Liver (tissue), 9 donors: ENCODE measurements around the gene SERPINB7. TPM values are rescaled to one million over a fixed set of nuclear protein-coding genes. Genes with fewer than 3 reads are reported as not detected.

ENCODE experiments used
- DNase-seq: peaks from one replicate; pipeline ENCODE4 v3.0.0-alpha.2; 2017; ENCODE audit warnings: low spot score
- H3K27ac ChIP-seq, 2 donors: one replicate each; pipeline ENCODE4 v1.7.0; 2013; ENCODE audit warnings: inconsistent platforms in 2 of 2, low read length in 2 of 2, control low read depth in 1 of 2, low read depth in 1 of 2, mild to moderate bottlenecking in 1 of 2
- H3K27me3 ChIP-seq, 4 donors: one replicate each; pipeline versions ENCODE4 v1.6.1 to v1.7.0; 2013; ENCODE audit warnings: low read length in 3 of 4, inconsistent platforms in 1 of 4, mild to moderate bottlenecking in 1 of 4, moderate library complexity in 1 of 4; ENCODE audit not compliant: control insufficient read depth in 4 of 4, insufficient read depth in 4 of 4
- H3K36me3 ChIP-seq, 4 donors: one replicate each; pipeline versions ENCODE4 v1.6.1 to v1.7.0; 2013; ENCODE audit warnings: low read length in 3 of 4, mild to moderate bottlenecking in 3 of 4, low read depth in 1 of 4, moderate library complexity in 1 of 4; ENCODE audit not compliant: control insufficient read depth in 4 of 4, insufficient read depth in 3 of 4
- H3K4me1 ChIP-seq, 4 donors: one replicate each; pipeline versions ENCODE4 v1.6.1 to v1.7.0; 2013; ENCODE audit warnings: low read length in 3 of 4, mild to moderate bottlenecking in 3 of 4, moderate library complexity in 1 of 4; ENCODE audit not compliant: control insufficient read depth in 4 of 4, insufficient read depth in 4 of 4
- H3K4me3 ChIP-seq, 3 donors: one replicate each; pipeline versions ENCODE4 v1.6.1 to v1.7.0; 2013; ENCODE audit warnings: low read length in 3 of 3, control low read depth in 1 of 3, low read depth in 1 of 3, mild to moderate bottlenecking in 1 of 3
- H3K9ac ChIP-seq, 2 donors: one replicate each; pipeline ENCODE4 v1.7.0; 2013; ENCODE audit warnings: low read length in 2 of 2, mild to moderate bottlenecking in 2 of 2, moderate library complexity in 2 of 2, control low read depth in 1 of 2, low read depth in 1 of 2
- H3K9me3 ChIP-seq, 4 donors: one replicate each; pipeline versions ENCODE4 v1.6.1 to v1.7.0; 2013; ENCODE audit warnings: low read length in 3 of 4; ENCODE audit not compliant: control insufficient read depth in 4 of 4
- ATF3 ChIP-seq: IDR thresholded peaks from 2 replicates; pipeline ENCODE4 v1.6.1; 2016; ENCODE audit warnings: antibody characterized with exemption
- CTCF ChIP-seq: fragments of 150-350 bp; IDR thresholded peaks from 2 replicates; pipeline ENCODE4 v1.5.1; 2017; ENCODE audit warnings: improper control_type of control experiment, low read depth, low read length; ENCODE audit not compliant: missing input control
- EGR1 ChIP-seq, 2 donors: IDR thresholded peaks; 2 replicates each; pipeline ENCODE4 v1.6.1; 2016 to 2018; ENCODE audit warnings: antibody characterized with exemption in 2 of 2, low read depth in 2 of 2
- FOXA1 ChIP-seq: IDR thresholded peaks from 2 replicates; pipeline ENCODE4 v1.6.1; 2016; ENCODE audit warnings: antibody characterized with exemption
- FOXA2 ChIP-seq: IDR thresholded peaks from 2 replicates; pipeline ENCODE4 v1.6.1; 2016; ENCODE audit warnings: antibody characterized with exemption
- GABPA ChIP-seq, 2 donors: IDR thresholded peaks in 1 of 2; conservative IDR thresholded peaks in 1 of 2; 2 replicates each; pipeline ENCODE4 v1.6.1; 2016; ENCODE audit warnings: antibody characterized with exemption in 2 of 2, mild to moderate bottlenecking in 1 of 2, moderate library complexity in 1 of 2
- HNF4A ChIP-seq, 2 donors: conservative IDR thresholded peaks; 2 replicates each; pipeline ENCODE4 v1.6.1; 2016; ENCODE audit warnings: antibody characterized with exemption in 2 of 2, mild to moderate bottlenecking in 2 of 2
- HNF4G ChIP-seq: IDR thresholded peaks from 2 replicates; pipeline ENCODE4 v1.6.1; 2016; ENCODE audit warnings: antibody characterized with exemption
- JUND ChIP-seq, 2 donors: IDR thresholded peaks; 2 replicates each; pipeline ENCODE4 v1.6.1; 2016; ENCODE audit warnings: antibody characterized with exemption in 2 of 2
- MAX ChIP-seq: IDR thresholded peaks from 2 replicates; pipeline ENCODE4 v1.6.1; 2016; ENCODE audit warnings: antibody characterized with exemption
- NR2F2 ChIP-seq: IDR thresholded peaks from 2 replicates; pipeline ENCODE4 v1.6.1; 2016; ENCODE audit warnings: antibody characterized with exemption
- RAD21 ChIP-seq, 2 donors: IDR thresholded peaks; 2 replicates each; pipeline ENCODE4 v1.6.1; 2016; ENCODE audit warnings: antibody characterized with exemption in 2 of 2, mild to moderate bottlenecking in 2 of 2
- REST ChIP-seq: IDR thresholded peaks from 2 replicates; pipeline ENCODE4 v1.6.1; 2016; ENCODE audit warnings: antibody characterized with exemption, mild to moderate bottlenecking
- RXRA ChIP-seq, 2 donors: IDR thresholded peaks; 2 replicates each; pipeline ENCODE4 v1.6.1; 2017 to 2018; ENCODE audit warnings: antibody characterized with exemption in 2 of 2, mild to moderate bottlenecking in 1 of 2
- SP1 ChIP-seq: IDR thresholded peaks from 2 replicates; pipeline ENCODE4 v1.6.1; 2018; ENCODE audit warnings: antibody characterized with exemption, mild to moderate bottlenecking
- TAF1 ChIP-seq: conservative IDR thresholded peaks from 2 replicates; pipeline ENCODE4 v1.6.1; 2016; ENCODE audit warnings: antibody characterized with exemption, mild to moderate bottlenecking
- YY1 ChIP-seq: IDR thresholded peaks from 2 replicates; pipeline ENCODE4 v1.6.1; 2016; ENCODE audit warnings: antibody characterized with exemption, mild to moderate bottlenecking
- WGBS: extraction: QIAGEN DNeasy Blood & Tissue Kit; methylation state at CpG from one replicate; pipeline ENCODE4 v1.1.7; 2013; 5-methylcytosine and 5-hydroxymethylcytosine counted together
- polyA plus RNA-seq, 2 donors: library from polyadenylated mRNA; stranded (reverse) in 1 of 2; unstranded in 1 of 2; fragments of 200-250 nt in 1 of 2; fragments of >200 nt in 1 of 2; fragmentation: Nextera tagmentation in 1 of 2; extraction: Ambion mirVana in 1 of 2; gene quantifications; one replicate each; pipeline versions ENCODE4 v1.2.1 to v1.2.3, GENCODE V29; 2013 to 2015
- total RNA-seq, 2 donors: library from RNA; depleted of rRNA; stranded (reverse); fragments of >200 nt; gene quantifications; one replicate each; pipeline ENCODE4 v1.2.3, GENCODE V29; 2014
- donor health status: healthy.
- donor health status: healthy.
- donor health status: healthy.
- donor health status: healthy.
- donor health status: healthy.

SERPINB7 gene
- total and polyA plus RNA-seq, 4 donors = not detected

GRCh38 chr18:63774511-63774910, 707 bp upstream of the SERPINB7 start (continued):
- TF ChIP-seq REST = no peak
- no peak for TF ChIP-seq EGR1 (IDR thresholded peaks at IDR 0.05; ENCODE audit: low read depth in 2 of 2)
- no peak for TF ChIP-seq MAX
- TF ChIP-seq FOXA1 = no peak
- TF ChIP-seq NR2F2 = no peak
- no peak for TF ChIP-seq FOXA2

- WGBS = 65% methylated on average over 1 of the region's 1 CpG
- no peaks in the 10 kb centered on the region for H3K36me3 ChIP-seq
- TF ChIP-seq TAF1 = no peak
- no peak for TF ChIP-seq JUND (IDR thresholded peaks at IDR 0.05)
- TF ChIP-seq ATF3 = no peak
- no peak for TF ChIP-seq REST
- TF ChIP-seq RXRA (IDR thresholded peaks at IDR 0.05) = no peak
- no peak for TF ChIP-seq MAX
- no peak for TF ChIP-seq GABPA (IDR thresholded peaks at IDR 0.05 in 1 of 2, conservative IDR thresholded peaks at IDR 0.05 in 1 of 2)
- no peak for TF ChIP-seq HNF4A (conservative IDR thresholded peaks at IDR 0.05)
- no peak for TF ChIP-seq FOXA1
- no peak for TF ChIP-seq EGR1 (IDR thresholded peaks at IDR 0.05; ENCODE audit: low read depth in 2 of 2)
- TF ChIP-seq RAD21 (IDR thresholded peaks at IDR 0.05) = no peak
- TF ChIP-seq HNF4G = no peak
- no peak for TF ChIP-seq SP1
- TF ChIP-seq YY1 = no peak
- TF ChIP-seq CTCF = no peak
- no peak for TF ChIP-seq FOXA2
- H3K27ac ChIP-seq = no peak overlapping the region
- DNase-seq = no peak
- H3K9me3 ChIP-seq = no peaks in the 10 kb centered on the region
- no peak overlapping the region for H3K9ac ChIP-seq
- no peak overlapping the region for H3K4me3 ChIP-seq
- H3K4me1 ChIP-seq = no peaks in the 10 kb centered on the region
- H3K27me3 ChIP-seq = peaks cover 0 to 3% (median 0%) of the 10 kb centered on the region in 4 donors
Observed at GRCh38 chr18:63779386-63779785, 4.2 kb downstream of the SERPINB7 start.
